GM23338 (cell line): ENCODE measurements around the gene SLC2A5.

ENCODE experiments used
- CREB1 ChIP-seq: fragments of 250-450 bp; sonication (Bioruptor Pico); IDR thresholded peaks from 2 replicates; pipeline ENCODE4 v1.5.0; 2020; ENCODE audit warnings: low read depth, mild to moderate bottlenecking, moderate library complexity
- CTCF ChIP-seq, 2 experiments: fragments of 200-600 bp in 1 of 2; sonication (generic) in 1 of 2; conservative IDR thresholded peaks; 2 replicates each; pipeline versions ENCODE4 v1.5.1 to v1.6.1; 2016 to 2017; ENCODE audit warnings: antibody characterized with exemption in 2 of 2, low read depth in 2 of 2, mild to moderate bottlenecking in 2 of 2, moderate library complexity in 1 of 2
- ETS1 ChIP-seq: IDR thresholded peaks from 2 replicates; pipeline ENCODE4 v1.6.1; 2016; ENCODE audit warnings: antibody characterized with exemption
- EZH2 ChIP-seq: fragments of 200-600 bp; sonication (generic); IDR thresholded peaks from one replicate; pipeline ENCODE4 v1.8.0; 2017; ENCODE audit warnings: antibody characterized with exemption, mild to moderate bottlenecking, low read depth; ENCODE audit not compliant: unreplicated experiment
- EZH2phosphoT487 ChIP-seq: fragments of 200-600 bp; sonication (generic); IDR thresholded peaks from one replicate; pipeline ENCODE4 v1.8.1; 2018; ENCODE audit warnings: antibody characterized with exemption; ENCODE audit not compliant: unreplicated experiment
- POLR2AphosphoS5 ChIP-seq: IDR thresholded peaks from 2 replicates; pipeline ENCODE4 v1.6.1; 2016; ENCODE audit warnings: antibody characterized with exemption, low read depth
- REST ChIP-seq: IDR thresholded peaks from one replicate; pipeline ENCODE4 v1.6.1; 2018; ENCODE audit warnings: antibody characterized with exemption; ENCODE audit not compliant: unreplicated experiment
- STAT1 ChIP-seq: IDR thresholded peaks from one replicate; pipeline ENCODE4 v1.6.1; 2016; ENCODE audit warnings: antibody characterized with exemption; ENCODE audit not compliant: unreplicated experiment
- ZNF114 ChIP-seq: fragments of 250-450 bp; sonication (Bioruptor Pico); IDR thresholded peaks from 2 replicates; pipeline ENCODE4 v1.5.0; 2020; ENCODE audit warnings: mild to moderate bottlenecking, moderate library complexity
- ZNF331 ChIP-seq: fragments of 250-450 bp; sonication (Bioruptor Pico); IDR thresholded peaks from 2 replicates; pipeline ENCODE4 v1.5.0; 2020; ENCODE audit warnings: low read depth, mild to moderate bottlenecking, moderate library complexity

- TF ChIP-seq CTCF (conservative IDR thresholded peaks at IDR 0.05; ENCODE audit: low read depth in 2 of 2) (no peak), EZH2phosphoT487 (no peak), ZNF331 (CRISPR knock-in tag) (no peak), ZNF114 (CRISPR knock-in tag) (no peak), EZH2 (no peak), POLR2AphosphoS5 (no peak), STAT1 (no peak), REST (no peak), ETS1 (no peak), CREB1 (CRISPR knock-in tag) (no peak)
Measured at GRCh38 chr1:9106286-9106685, 36.9 kb upstream of the SLC2A5 start.
